Measurements from ENCODE around the gene NTM. TPM values are rescaled to one million over a fixed set of nuclear protein-coding genes. Genes with fewer than 3 reads are reported as not detected.

The NTM gene
- total RNA-seq, 1 experiment from 2014 or later = not detected

GRCh38 chr11:131980888-131981668, 610.7 kb downstream of the NTM start (continued):
- no peak for TF ChIP-seq REST (IDR thresholded peaks at IDR 0.05; ENCODE audit: low read depth)

GRCh38 chr11:131982154-131982553, 611.7 kb downstream of the NTM start:
- no peaks in the 10 kb centered on the region for H4K20me1 ChIP-seq (ENCODE audit: insufficient read depth)
- ChIA-PET CTCF (no interaction called here), RAD21 (ENCODE audit: low non-redundant PET in 1 of 2, low total read pairs in 2 of 2, uncharacterized antibody in 2 of 2, unreplicated experiment in 2 of 2) (no interaction called here), POLR2A (no interaction called here)
- ATAC-seq = no peak
- H3K9ac ChIP-seq (ENCODE audit: low read length) = no peak overlapping the region
- no peaks in the 10 kb centered on the region for H3K36me3 ChIP-seq (ENCODE audit: control insufficient read depth in 1 of 2, insufficient read depth in 2 of 2, low read length in 2 of 2)
- H3K4me3 ChIP-seq (replicated peaks in 1 of 2; ENCODE audit: low read depth in 1 of 2, low read length in 2 of 2) = no peak overlapping the region
- DNase-seq (ENCODE audit: low read depth, low spot score) = no peak
- H3K27me3 ChIP-seq (ENCODE audit: insufficient read depth, low read length) = no peaks in the 10 kb centered on the region
- intact Hi-C loops (cut with micrococcal nuclease) = no loop called here
- TF ChIP-seq REST (IDR thresholded peaks at IDR 0.05; ENCODE audit: low read depth) = no peak
- no peak for TF ChIP-seq POLR2AphosphoS5 (IDR thresholded peaks at IDR 0.05; ENCODE audit: low read depth, low read length)
- TF ChIP-seq FOSL1 (IDR thresholded peaks at IDR 0.05; ENCODE audit: low read depth) = no peak
- no peak for TF ChIP-seq MAX (IDR thresholded peaks at IDR 0.05)
- no peak for TF ChIP-seq ATF3 (IDR thresholded peaks at IDR 0.05)
- no peak for TF ChIP-seq POLR2A (IDR thresholded peaks at IDR 0.05; ENCODE audit: borderline replicate concordance, extremely low read depth, insufficient read depth, insufficient read length)
- TF ChIP-seq ZFX (IDR thresholded peaks at IDR 0.05) = no peak
- no peak for TF ChIP-seq SRF (IDR thresholded peaks at IDR 0.05; ENCODE audit: low read depth)
- no peak for TF ChIP-seq TCF7L2 (IDR thresholded peaks at IDR 0.05; ENCODE audit: borderline replicate concordance, extremely low read depth, insufficient read depth, insufficient read length)
- TF ChIP-seq SP1 (IDR thresholded peaks at IDR 0.05; ENCODE audit: low read depth) = no peak
- no peaks in the 10 kb centered on the region for H3K9me2 ChIP-seq (ENCODE audit: insufficient read depth)
- H3K4me2 ChIP-seq (ENCODE audit: low read length) = no peak overlapping the region
- no peaks in the 10 kb centered on the region for H3K79me2 ChIP-seq (ENCODE audit: insufficient read depth, low read length)
- H3K4me1 ChIP-seq (ENCODE audit: control insufficient read depth in 1 of 2, insufficient read depth in 2 of 2, low read length in 2 of 2) = no peaks in the 10 kb centered on the region
- no peak overlapping the region for H3K27ac ChIP-seq (ENCODE audit: low read depth, low read length)
- peaks cover 3 to 4% of the 10 kb centered on the region in 2 experiments; a peak in 2 of 4 replicates for H3K9me3 ChIP-seq (ENCODE audit: control insufficient read depth in 1 of 2, insufficient read depth in 1 of 2, low read depth in 1 of 2, low read length in 2 of 2)
- H2AFZ ChIP-seq (ENCODE audit: low read depth, low read length, poor library complexity, severe bottlenecking) = no peak overlapping the region
- BruUV-seq (replicated peaks) = no TSS peak

Data from HCT116 (cell line).